Neural cell (in vitro differentiated cells): Measurements from ENCODE around the gene CDR2.

Source experiments
- CTCF ChIP-seq: fragments of 450-650 bp; IDR thresholded peaks from 2 replicates; pipeline ENCODE4 v1.5.1; 2014; ENCODE audit warnings: antibody characterized with exemption, mild to moderate bottlenecking, moderate library complexity; ENCODE audit not compliant: poor library complexity, severe bottlenecking
- EP300 ChIP-seq: fragments of 450-650 bp; conservative IDR thresholded peaks from 2 replicates; pipeline ENCODE4 v1.6.1; 2014; ENCODE audit warnings: antibody characterized with exemption, mild to moderate bottlenecking, moderate library complexity; ENCODE audit not compliant: poor library complexity, severe bottlenecking
- EZH2 ChIP-seq: fragments of 200-600, 300-800 bp; shearing (Covaris generic), sonication (generic); IDR thresholded peaks from 2 replicates; pipeline ENCODE4 v1.6.1; 2014; ENCODE audit warnings: antibody characterized with exemption, low read length, borderline replicate concordance, mild to moderate bottlenecking; ENCODE audit not compliant: insufficient read depth, poor library complexity, severe bottlenecking
- MXI1 ChIP-seq: fragments of 450-650 bp; conservative IDR thresholded peaks from 2 replicates; pipeline ENCODE4 v1.6.1; 2014; ENCODE audit warnings: antibody characterized with exemption, mild to moderate bottlenecking; ENCODE audit not compliant: poor library complexity, severe bottlenecking
- POLR2AphosphoS5 ChIP-seq: IDR thresholded peaks from 2 replicates; pipeline ENCODE4 v1.6.1; 2012
- REST ChIP-seq: IDR thresholded peaks from 2 replicates; pipeline ENCODE4 v1.6.1; 2012; ENCODE audit warnings: borderline replicate concordance
- SMC3 ChIP-seq: fragments of 450-650 bp; conservative IDR thresholded peaks from 2 replicates; pipeline ENCODE4 v1.6.1; 2014; ENCODE audit warnings: antibody characterized with exemption, mild to moderate bottlenecking, moderate library complexity; ENCODE audit not compliant: poor library complexity
- TAF1 ChIP-seq: IDR thresholded peaks from 2 replicates; pipeline ENCODE4 v1.6.1; 2012; ENCODE audit warnings: low read depth

GRCh38 chr16:22374311-22375116 is at the start of gene CDR2:
- TF ChIP-seq POLR2AphosphoS5 (peak; percentile 64), REST (peak; percentile 65), CTCF (no peak), EZH2 (no peak), TAF1 (peak; percentile 51), EP300 (no peak), SMC3 (no peak), MXI1 (peak; percentile 92)
